ENCODE results near the gene CDC25B.

CDC25B gene

GRCh38 chr20:3795511-3796468 lies at the start of gene CDC25B:
TSS of gene CDC25B (plus strand) at chr20:3796310. CDS start at chr20:3796532, 222 bp downstream.
- H3K9me3 ChIP-seq (ENCODE audit: control insufficient read depth, insufficient read depth, low read length), result no peaks in the 10 kb centered on the region
- peak within 1 kb of the TSS; percentile 70 for H3K9ac ChIP-seq (ENCODE audit: low read depth, low read length)
- no peaks in the 10 kb centered on the region for H3K36me3 ChIP-seq (ENCODE audit: insufficient read depth, low read length)
- H3K4me1 ChIP-seq (ENCODE audit: insufficient read depth, low read length), result peaks cover 30% of the 10 kb centered on the region

- H3K9ac ChIP-seq (ENCODE audit: low read depth, low read length), result no peak overlapping the region
- H3K36me3 ChIP-seq (ENCODE audit: insufficient read depth, low read length), result no peaks in the 10 kb centered on the region
- no peaks in the 10 kb centered on the region for H3K9me3 ChIP-seq (ENCODE audit: control insufficient read depth, insufficient read depth, low read length)
- H3K4me1 ChIP-seq (ENCODE audit: insufficient read depth, low read length), result no peaks in the 10 kb centered on the region
These were observed 48.6 kb upstream of the CDC25B start for GRCh38 chr20:3747471-3747870.

- H3K9me3 ChIP-seq (ENCODE audit: control insufficient read depth, insufficient read depth, low read length), result no peaks in the 10 kb centered on the region
- H3K9ac ChIP-seq (ENCODE audit: low read depth, low read length), result no peak overlapping the region; the same call in 1 of the 2 replicates
- no peaks in the 10 kb centered on the region for H3K36me3 ChIP-seq (ENCODE audit: insufficient read depth, low read length)
- no peaks in the 10 kb centered on the region for H3K4me1 ChIP-seq (ENCODE audit: insufficient read depth, low read length)
These were observed 48.0 kb upstream of the CDC25B start for GRCh38 chr20:3748073-3748472.

GRCh38 chr20:3749087-3749688 lies 46.9 kb upstream of the CDC25B start:
- no peaks in the 10 kb centered on the region for H3K4me1 ChIP-seq (ENCODE audit: insufficient read depth, low read length)
- no peaks in the 10 kb centered on the region for H3K36me3 ChIP-seq (ENCODE audit: insufficient read depth, low read length)

GRCh38 chr20:3749689-3750531 lies 46.2 kb upstream of the CDC25B start:
- peak overlapping the region; percentile 45 for H3K9ac ChIP-seq (ENCODE audit: low read depth, low read length)
- no peaks in the 10 kb centered on the region for H3K9me3 ChIP-seq (ENCODE audit: control insufficient read depth, insufficient read depth, low read length)
- no peaks in the 10 kb centered on the region for H3K36me3 ChIP-seq (ENCODE audit: insufficient read depth, low read length)
- H3K4me1 ChIP-seq (ENCODE audit: insufficient read depth, low read length), result no peaks in the 10 kb centered on the region

More at GRCh38 chr20:3749087-3749688, 46.9 kb upstream of the CDC25B start:
- H3K9me3 ChIP-seq (ENCODE audit: control insufficient read depth, insufficient read depth, low read length), result no peaks in the 10 kb centered on the region
- H3K9ac ChIP-seq (ENCODE audit: low read depth, low read length), result peak overlapping the region; percentile 45; the same call in 1 of the 2 replicates

- no peaks in the 10 kb centered on the region for H3K9me3 ChIP-seq (ENCODE audit: control insufficient read depth, insufficient read depth, low read length)
- no peaks in the 10 kb centered on the region for H3K36me3 ChIP-seq (ENCODE audit: insufficient read depth, low read length)
- H3K4me1 ChIP-seq (ENCODE audit: insufficient read depth, low read length), result no peaks in the 10 kb centered on the region
- H3K9ac ChIP-seq (ENCODE audit: low read depth, low read length), result no peak overlapping the region
These were observed 44.8 kb upstream of the CDC25B start for GRCh38 chr20:3751305-3751674.

GRCh38 chr20:3751675-3752385 lies 44.3 kb upstream of the CDC25B start:
- H3K9me3 ChIP-seq (ENCODE audit: control insufficient read depth, insufficient read depth, low read length), result no peaks in the 10 kb centered on the region
- no peaks in the 10 kb centered on the region for H3K4me1 ChIP-seq (ENCODE audit: insufficient read depth, low read length)
- H3K9ac ChIP-seq (ENCODE audit: low read depth, low read length), result no peak overlapping the region
- no peaks in the 10 kb centered on the region for H3K36me3 ChIP-seq (ENCODE audit: insufficient read depth, low read length)

- no peaks in the 10 kb centered on the region for H3K9me3 ChIP-seq (ENCODE audit: control insufficient read depth, insufficient read depth, low read length)
- H3K36me3 ChIP-seq (ENCODE audit: insufficient read depth, low read length), result no peaks in the 10 kb centered on the region
- H3K4me1 ChIP-seq (ENCODE audit: insufficient read depth, low read length), result no peaks in the 10 kb centered on the region
- no peak overlapping the region for H3K9ac ChIP-seq (ENCODE audit: low read depth, low read length)
These were observed 43.7 kb upstream of the CDC25B start for GRCh38 chr20:3752386-3752759.

GRCh38 chr20:3753098-3753497 lies 43.0 kb upstream of the CDC25B start:
- H3K9me3 ChIP-seq (ENCODE audit: control insufficient read depth, insufficient read depth, low read length), result no peaks in the 10 kb centered on the region
- H3K9ac ChIP-seq (ENCODE audit: low read depth, low read length), result no peak overlapping the region
- no peaks in the 10 kb centered on the region for H3K4me1 ChIP-seq (ENCODE audit: insufficient read depth, low read length)
- no peaks in the 10 kb centered on the region for H3K36me3 ChIP-seq (ENCODE audit: insufficient read depth, low read length)

GRCh38 chr20:3753501-3754275 lies 42.4 kb upstream of the CDC25B start:
- no peaks in the 10 kb centered on the region for H3K4me1 ChIP-seq (ENCODE audit: insufficient read depth, low read length)
- H3K9me3 ChIP-seq (ENCODE audit: control insufficient read depth, insufficient read depth, low read length), result no peaks in the 10 kb centered on the region
- H3K9ac ChIP-seq (ENCODE audit: low read depth, low read length), result no peak overlapping the region
- H3K36me3 ChIP-seq (ENCODE audit: insufficient read depth, low read length), result no peaks in the 10 kb centered on the region

GRCh38 chr20:3754276-3754630 lies 41.9 kb upstream of the CDC25B start:
- H3K36me3 ChIP-seq (ENCODE audit: insufficient read depth, low read length), result no peaks in the 10 kb centered on the region
- no peak overlapping the region for H3K9ac ChIP-seq (ENCODE audit: low read depth, low read length)

GRCh38 chr20:3755269-3755668 lies 40.8 kb upstream of the CDC25B start:
- Histone ChIP-seq H3K36me3 (ENCODE audit: insufficient read depth, low read length) (no peaks in the 10 kb centered on the region), H3K4me1 (ENCODE audit: insufficient read depth, low read length) (no peaks in the 10 kb centered on the region), H3K9ac (ENCODE audit: low read depth, low read length) (no peak overlapping the region), H3K9me3 (ENCODE audit: control insufficient read depth, insufficient read depth, low read length) (no peaks in the 10 kb centered on the region)

More at GRCh38 chr20:3754276-3754630, 41.9 kb upstream of the CDC25B start:
- H3K9me3 ChIP-seq (ENCODE audit: control insufficient read depth, insufficient read depth, low read length), result no peaks in the 10 kb centered on the region
- H3K4me1 ChIP-seq (ENCODE audit: insufficient read depth, low read length), result no peaks in the 10 kb centered on the region

- Histone ChIP-seq H3K9ac (ENCODE audit: low read depth, low read length) (no peak overlapping the region), H3K36me3 (ENCODE audit: insufficient read depth, low read length) (no peaks in the 10 kb centered on the region), H3K4me1 (ENCODE audit: insufficient read depth, low read length) (peaks cover 3% of the 10 kb centered on the region; the same call in 1 of the 2 replicates), H3K9me3 (ENCODE audit: control insufficient read depth, insufficient read depth, low read length) (no peaks in the 10 kb centered on the region)
These were observed 40.2 kb upstream of the CDC25B start for GRCh38 chr20:3755814-3756480.

Data from ES-I3 (cell line).